Astrocyte of the hippocampus (primary cell): ENCODE data around the gene ATRNL1.

ENCODE experiments used
- DNase-seq: peaks from one replicate; pipeline ENCODE4 v3.0.0; 2011; ENCODE audit warnings: low read depth, low spot score

Gene ATRNL1

GRCh38 chr10:115898242-115898641 is 805.1 kb downstream of the ATRNL1 start:
- no peak for DNase-seq

- no peak for DNase-seq
These were observed 809.4 kb downstream of the ATRNL1 start for GRCh38 chr10:115902596-115902995.

- peak; percentile 34 for DNase-seq
These were observed 810.0 kb downstream of the ATRNL1 start for GRCh38 chr10:115903207-115903606.

- DNase-seq: no peak
These were observed 810.7 kb downstream of the ATRNL1 start for GRCh38 chr10:115903845-115904244.

GRCh38 chr10:115909037-115909436 is 815.9 kb downstream of the ATRNL1 start:
- no peak for DNase-seq

GRCh38 chr10:115909962-115910731 is 817.0 kb downstream of the ATRNL1 start:
- DNase-seq: no peak

- DNase-seq: no peak
These were observed 821.3 kb downstream of the ATRNL1 start for GRCh38 chr10:115914475-115914874.

- no peak for DNase-seq
These were observed 822.3 kb downstream of the ATRNL1 start for GRCh38 chr10:115915429-115915828.

- DNase-seq: peak; percentile 51
These were observed 825.6 kb downstream of the ATRNL1 start for GRCh38 chr10:115918812-115919211.

GRCh38 chr10:115921795-115922194 is 828.6 kb downstream of the ATRNL1 start:
- peak; percentile 28 for DNase-seq

- DNase-seq: no peak
These were observed 838.1 kb downstream of the ATRNL1 start for GRCh38 chr10:115931309-115931708.

GRCh38 chr10:115932099-115932498 is 838.9 kb downstream of the ATRNL1 start:
- DNase-seq: no peak

- no peak for DNase-seq
These were observed 839.9 kb downstream of the ATRNL1 start for GRCh38 chr10:115933098-115933497.

GRCh38 chr10:115935731-115936130 is 842.6 kb downstream of the ATRNL1 start:
- DNase-seq: no peak

- DNase-seq: peak; percentile 46
These were observed 844.0 kb downstream of the ATRNL1 start for GRCh38 chr10:115936926-115937767.

- no peak for DNase-seq
These were observed 844.5 kb downstream of the ATRNL1 start for GRCh38 chr10:115937768-115938056.

GRCh38 chr10:115939101-115939854 is 846.1 kb downstream of the ATRNL1 start:
- DNase-seq: peak; percentile 62

GRCh38 chr10:115941361-115941771 is 848.2 kb downstream of the ATRNL1 start:
- DNase-seq: no peak

- DNase-seq: no peak
These were observed 848.9 kb downstream of the ATRNL1 start for GRCh38 chr10:115942101-115942500.

- DNase-seq: no peak
These were observed 851.4 kb downstream of the ATRNL1 start for GRCh38 chr10:115944538-115944937.

- no peak for DNase-seq
These were observed 852.7 kb downstream of the ATRNL1 start for GRCh38 chr10:115945701-115946445.

GRCh38 chr10:115947104-115947503 is 853.9 kb downstream of the ATRNL1 start:
- peak; percentile 61 for DNase-seq
